GM12872 (cell line): Measurements from ENCODE around the gene AFM.

Experiments
- CTCF ChIP-seq: IDR thresholded peaks from 3 replicates; pipeline ENCODE4 v1.5.1; 2011; ENCODE audit warnings: low read depth, mild to moderate bottlenecking, low read length, moderate library complexity; ENCODE audit not compliant: insufficient read depth

The AFM gene

GRCh38 chr4:73518340-73518739 is 36.8 kb downstream of the AFM start:
- TF ChIP-seq CTCF = no peak

- no peak for TF ChIP-seq CTCF
Observed at GRCh38 chr4:73520821-73521220, 39.3 kb downstream of the AFM start.

- no peak for TF ChIP-seq CTCF
Observed at GRCh38 chr4:73523126-73523525, 41.6 kb downstream of the AFM start.

GRCh38 chr4:73525611-73526010 is 44.1 kb downstream of the AFM start:
- no peak for TF ChIP-seq CTCF

- TF ChIP-seq CTCF = no peak
Observed at GRCh38 chr4:73527196-73527595, 45.7 kb downstream of the AFM start.

GRCh38 chr4:73528171-73528570 is 46.6 kb downstream of the AFM start:
- TF ChIP-seq CTCF = no peak

- TF ChIP-seq CTCF = no peak
Observed at GRCh38 chr4:73533515-73534422, 52.2 kb downstream of the AFM start.
